Measurements from ENCODE around the gene ZNF416.

Gene ZNF416

GRCh38 chr19:57572415-57572947, 6.2 kb downstream of the ZNF416 start:
- Mint-ChIP-seq H3K27ac (no peak overlapping the region), H3K4me3 (no peak overlapping the region), H3K9me3 (peaks cover 48 to 88% of the 10 kb centered on the region in 2 donors), H3K27me3 (no peaks in the 10 kb centered on the region), H3K4me1 (peaks cover 3% of the 10 kb centered on the region)
- ATAC-seq (no peak), DNase-seq (no peak)

GRCh38 chr19:57570707-57571106, 8.0 kb downstream of the ZNF416 start:
- ATAC-seq: no peak
- no peak overlapping the region for H3K4me3 Mint-ChIP-seq
- no peaks in the 10 kb centered on the region for H3K27me3 Mint-ChIP-seq
- no peaks in the 10 kb centered on the region for H3K4me1 Mint-ChIP-seq
- H3K9me3 Mint-ChIP-seq: peaks cover 43 to 88% of the 10 kb centered on the region in 2 donors
- no peak for DNase-seq
- H3K27ac Mint-ChIP-seq: no peak overlapping the region

GRCh38 chr19:57566396-57567265, 12.1 kb downstream of the ZNF416 start:
- Mint-ChIP-seq H3K4me1 (no peaks in the 10 kb centered on the region), H3K9me3 (peaks cover 51 to 79% of the 10 kb centered on the region in 2 donors), H3K4me3 (no peak overlapping the region), H3K27ac (no peak overlapping the region), H3K27me3 (no peaks in the 10 kb centered on the region)
- no peak for ATAC-seq
- DNase-seq: no peak

GRCh38 chr19:57563547-57563946, 15.2 kb downstream of the ZNF416 start:
- DNase-seq (no peak), ATAC-seq (no peak)
- H3K27me3 Mint-ChIP-seq: no peaks in the 10 kb centered on the region
- H3K4me3 Mint-ChIP-seq: no peak overlapping the region
- peaks cover 47 to 70% of the 10 kb centered on the region in 2 donors for H3K9me3 Mint-ChIP-seq
- peaks cover 21% of the 10 kb centered on the region for H3K4me1 Mint-ChIP-seq
- no peak overlapping the region for H3K27ac Mint-ChIP-seq

GRCh38 chr19:57560049-57560491, 18.6 kb downstream of the ZNF416 start:
- DNase-seq (no peak), ATAC-seq (peak; percentile 8)
- H3K27me3 Mint-ChIP-seq: no peaks in the 10 kb centered on the region
- H3K4me1 Mint-ChIP-seq: peaks cover 36% of the 10 kb centered on the region
- H3K27ac Mint-ChIP-seq: peak overlapping the region in 1 of 2 donors; percentile 100
- peaks cover 21 to 67% of the 10 kb centered on the region in 2 donors for H3K9me3 Mint-ChIP-seq
- H3K4me3 Mint-ChIP-seq: peak overlapping the region; percentile 98

GRCh38 chr19:57559404-57560025, 19.2 kb downstream of the ZNF416 start, which contains the start of gene ZNF550:
ZNF550 (minus strand) TSS chr19:57559863; CDS start chr19:57559682, 181 bp downstream.
- peaks cover 36% of the 10 kb centered on the region for H3K4me1 Mint-ChIP-seq
- DNase-seq: peak; percentile 76 to 87
- H3K4me3 Mint-ChIP-seq: peak within 1 kb of the TSS; percentile 98
- H3K27ac Mint-ChIP-seq: peak within 1 kb of the TSS; percentile 97 to 100
- peaks cover 23 to 68% of the 10 kb centered on the region in 2 donors for H3K9me3 Mint-ChIP-seq
- peak; percentile 98 for ATAC-seq
- H3K27me3 Mint-ChIP-seq: no peaks in the 10 kb centered on the region

GRCh38 chr19:57559008-57559403, 19.7 kb downstream of the ZNF416 start:
- H3K4me3 Mint-ChIP-seq: peak overlapping the region; percentile 98
- peak overlapping the region; percentile 78 to 100 for H3K27ac Mint-ChIP-seq
- DNase-seq (peak; percentile 17 to 25), ATAC-seq (peak; percentile 70)
- H3K27me3 Mint-ChIP-seq: no peaks in the 10 kb centered on the region
- H3K4me1 Mint-ChIP-seq: peaks cover 36% of the 10 kb centered on the region
- peaks cover 23 to 70% of the 10 kb centered on the region in 2 donors for H3K9me3 Mint-ChIP-seq

- peak overlapping the region; percentile 78 to 100 for H3K27ac Mint-ChIP-seq
- H3K4me1 Mint-ChIP-seq: peaks cover 36% of the 10 kb centered on the region
- peak overlapping the region; percentile 98 for H3K4me3 Mint-ChIP-seq
- ATAC-seq (no peak), DNase-seq (no peak)
- peaks cover 20 to 68% of the 10 kb centered on the region in 2 donors for H3K9me3 Mint-ChIP-seq
- no peaks in the 10 kb centered on the region for H3K27me3 Mint-ChIP-seq
Measured at GRCh38 chr19:57558525-57558924, 20.2 kb downstream of the ZNF416 start.

GRCh38 chr19:57557659-57558058, 21.1 kb downstream of the ZNF416 start:
- peaks cover 17 to 71% of the 10 kb centered on the region in 2 donors for H3K9me3 Mint-ChIP-seq
- H3K27ac Mint-ChIP-seq: peak overlapping the region in 1 of 2 donors; percentile 5
- no peak for DNase-seq
- no peaks in the 10 kb centered on the region for H3K27me3 Mint-ChIP-seq
- H3K4me1 Mint-ChIP-seq: peaks cover 36% of the 10 kb centered on the region
- peak overlapping the region; percentile 98 for H3K4me3 Mint-ChIP-seq
- ATAC-seq: no peak

GRCh38 chr19:57552432-57552831, 26.3 kb downstream of the ZNF416 start:
- peaks cover 4% of the 10 kb centered on the region for H3K4me1 Mint-ChIP-seq
- ATAC-seq: no peak
- peak overlapping the region in 1 of 2 donors; percentile 44 for H3K27ac Mint-ChIP-seq
- no peak for DNase-seq
- H3K4me3 Mint-ChIP-seq: no peak overlapping the region
- H3K27me3 Mint-ChIP-seq: no peaks in the 10 kb centered on the region
- H3K9me3 Mint-ChIP-seq: peaks cover 56 to 92% of the 10 kb centered on the region in 2 donors

GRCh38 chr19:57546513-57546912, 32.2 kb downstream of the ZNF416 start:
- ATAC-seq (no peak), DNase-seq (no peak)
- Mint-ChIP-seq H3K27ac (no peak overlapping the region), H3K4me1 (no peaks in the 10 kb centered on the region), H3K27me3 (no peaks in the 10 kb centered on the region), H3K9me3 (peaks cover 68 to 74% of the 10 kb centered on the region in 2 donors), H3K4me3 (no peak overlapping the region)

GRCh38 chr19:57537953-57538547, 40.7 kb downstream of the ZNF416 start:
- DNase-seq (no peak), ATAC-seq (no peak)
- Mint-ChIP-seq H3K4me1 (no peaks in the 10 kb centered on the region), H3K27me3 (no peaks in the 10 kb centered on the region), H3K4me3 (no peak overlapping the region), H3K9me3 (peaks cover 67 to 91% of the 10 kb centered on the region in 2 donors), H3K27ac (no peak overlapping the region)

GRCh38 chr19:57527136-57527881, 51.4 kb downstream of the ZNF416 start, which contains the start of gene ZNF549:
ZNF549 (plus strand) TSS chr19:57527356; CDS start chr19:57527574, 218 bp downstream.
- H3K4me1 Mint-ChIP-seq: peaks cover 24% of the 10 kb centered on the region
- H3K9me3 Mint-ChIP-seq: peaks cover 44 to 48% of the 10 kb centered on the region in 2 donors
- no peaks in the 10 kb centered on the region for H3K27me3 Mint-ChIP-seq
- peak; percentile 100 for ATAC-seq
- H3K4me3 Mint-ChIP-seq: peak within 1 kb of the TSS; percentile 85 to 93
- peak within 1 kb of the TSS; percentile 90 to 97 for H3K27ac Mint-ChIP-seq
- peak; percentile 88 to 94 for DNase-seq

Data from stimulated activated naive CD8-positive, alpha-beta T cell treated with anti-CD3 and anti-CD28 coated beads, Interleukin-15, amount 100 ng/mL, for 72 hours (primary cell).